HEK293 (cell line): ENCODE data around the gene SULF2.

Experiments
- CTCF ChIA-PET: fragments of 350-600 bp; formaldehyde crosslinking; extraction: SDS; loops from one replicate; lab custom pipeline; 2021; ENCODE audit warnings: antibody characterized with exemption; lab: Yijun Ruan, JAX
- POLR2A ChIA-PET: fragments of 300-600 bp; formaldehyde crosslinking; extraction: SDS; loops from one replicate; lab custom pipeline; 2020; ENCODE audit warnings: antibody characterized with exemption, inconsistent platforms; lab: Yijun Ruan, JAX
- H3K27ac ChIP-seq: fragments of 200-500 bp; sonication (Bioruptor generic); 2 replicates; pipeline ENCODE4 v1.5.1; 2014; ENCODE audit warnings: low read depth, low read length, control low read depth, inconsistent platforms; ENCODE audit errors: extremely low read depth
- H3K36me3 ChIP-seq, 2 experiments: fragments of 200-500 bp in 1 of 2; sonication (Bioruptor generic) in 1 of 2; 1 replicate in 1 of 2; 2 replicates in 1 of 2; pipeline ENCODE4 v1.5.1; 2014 to 2017; ENCODE audit warnings: inconsistent platforms in 2 of 2, low read length in 2 of 2; ENCODE audit not compliant: control insufficient read depth in 2 of 2, insufficient read depth in 1 of 2
- H3K4me1 ChIP-seq: fragments of 200-500 bp; sonication (Bioruptor generic); 2 replicates; pipeline ENCODE4 v1.5.1; 2014; ENCODE audit warnings: mild to moderate bottlenecking, low read length, inconsistent platforms; ENCODE audit not compliant: control insufficient read depth, insufficient read depth
- H3K4me3 ChIP-seq: 2 replicates; pipeline ENCODE4 v1.5.1; 2011; ENCODE audit warnings: low read depth, mild to moderate bottlenecking, control low read depth, low read length, moderate library complexity
- H3K9me3 ChIP-seq: fragments of 200-500 bp; sonication (Bioruptor generic); 2 replicates; pipeline ENCODE4 v1.5.1; 2014; ENCODE audit warnings: low read depth, low read length, inconsistent platforms; ENCODE audit not compliant: control insufficient read depth, insufficient read depth
- BCL11A ChIP-seq: fragments of 450-650 bp; formaldehyde crosslinking; IDR thresholded peaks from 2 replicates; pipeline ENCODE4 v1.5.1; 2016; ENCODE audit warnings: low read depth, missing biosample characterization, missing genetic modification characterization
- FEZF1 ChIP-seq: fragments of 450-650 bp; formaldehyde crosslinking; IDR thresholded peaks from 2 replicates; pipeline ENCODE4 v1.5.1; 2016; ENCODE audit warnings: missing biosample characterization, missing genetic modification characterization
- GLIS2 ChIP-seq: fragments of 450-650 bp; formaldehyde crosslinking; IDR thresholded peaks from 2 replicates; pipeline ENCODE4 v1.5.1; 2016; ENCODE audit warnings: missing biosample characterization, missing genetic modification characterization
- HOXD13 ChIP-seq: sonication (generic); formaldehyde crosslinking; IDR thresholded peaks from 2 replicates; pipeline ENCODE4 v1.8.0; 2022; ENCODE audit warnings: missing genetic modification reagents, borderline replicate concordance
- KLF10 ChIP-seq: fragments of 450-650 bp; IDR thresholded peaks from 2 replicates; pipeline ENCODE4 v1.5.1; 2018; ENCODE audit warnings: missing biosample characterization, mild to moderate bottlenecking, missing genetic modification characterization
- PATZ1 ChIP-seq: fragments of 450-650 bp; formaldehyde crosslinking; IDR thresholded peaks from 2 replicates; pipeline ENCODE4 v1.5.1; 2016; ENCODE audit warnings: missing biosample characterization, missing genetic modification characterization
- SP7 ChIP-seq: fragments of 450-650 bp; formaldehyde crosslinking; IDR thresholded peaks from 2 replicates; pipeline ENCODE4 v1.5.1; 2016; ENCODE audit warnings: missing biosample characterization, missing genetic modification characterization
- ZBTB21 ChIP-seq: fragments of 450-650 bp; formaldehyde crosslinking; IDR thresholded peaks from 2 replicates; pipeline ENCODE4 v1.5.1; 2017; ENCODE audit warnings: missing biosample characterization, missing genetic modification characterization
- ZBTB48 ChIP-seq: fragments of 450-650 bp; formaldehyde crosslinking; IDR thresholded peaks from 2 replicates; pipeline ENCODE4 v1.5.1; 2016; ENCODE audit warnings: missing biosample characterization, missing genetic modification characterization
- ZNF132 ChIP-seq: fragments of 450-650 bp; formaldehyde crosslinking; IDR thresholded peaks from 2 replicates; pipeline ENCODE4 v1.5.1; 2017; ENCODE audit warnings: missing biosample characterization, missing genetic modification characterization, borderline replicate concordance
- ZNF138 ChIP-seq: fragments of 450-650 bp; formaldehyde crosslinking; IDR thresholded peaks from 2 replicates; pipeline ENCODE4 v1.5.1; 2016; ENCODE audit warnings: missing biosample characterization, missing genetic modification characterization, borderline replicate concordance
- ZNF16 ChIP-seq: fragments of 450-650 bp; formaldehyde crosslinking; IDR thresholded peaks from 2 replicates; pipeline ENCODE4 v1.5.1; 2016; ENCODE audit warnings: low read depth, missing biosample characterization, missing genetic modification characterization
- ZNF175 ChIP-seq: fragments of 450-650 bp; formaldehyde crosslinking; IDR thresholded peaks from 2 replicates; pipeline ENCODE4 v1.5.1; 2016; ENCODE audit warnings: missing biosample characterization, missing genetic modification characterization
- ZNF2 ChIP-seq: fragments of 450-650 bp; formaldehyde crosslinking; IDR thresholded peaks from 2 replicates; pipeline ENCODE4 v1.5.1; 2016; ENCODE audit warnings: missing biosample characterization, missing genetic modification characterization
- ZNF24 ChIP-seq: fragments of 450-650 bp; formaldehyde crosslinking; IDR thresholded peaks from 2 replicates; pipeline ENCODE4 v1.5.1; 2016; ENCODE audit warnings: missing biosample characterization, missing genetic modification characterization
- ZNF266 ChIP-seq: fragments of 450-650 bp; formaldehyde crosslinking; IDR thresholded peaks from 2 replicates; pipeline ENCODE4 v1.5.1; 2016; ENCODE audit warnings: missing biosample characterization, missing genetic modification characterization, low read depth
- ZNF488 ChIP-seq: fragments of 450-650 bp; formaldehyde crosslinking; IDR thresholded peaks from 2 replicates; pipeline ENCODE4 v1.5.1; 2016; ENCODE audit warnings: missing biosample characterization, missing genetic modification characterization
- ZNF514 ChIP-seq: fragments of 450-650 bp; formaldehyde crosslinking; IDR thresholded peaks from 2 replicates; pipeline ENCODE4 v1.5.1; 2016; ENCODE audit warnings: missing biosample characterization, missing genetic modification characterization
- ZNF548 ChIP-seq: fragments of 450-650 bp; formaldehyde crosslinking; IDR thresholded peaks from 2 replicates; pipeline ENCODE4 v1.5.1; 2016; ENCODE audit warnings: missing biosample characterization, missing genetic modification characterization
- ZNF555 ChIP-seq: fragments of 450-650 bp; formaldehyde crosslinking; conservative IDR thresholded peaks from 2 replicates; pipeline ENCODE4 v1.5.1; 2017; ENCODE audit warnings: missing biosample characterization, mild to moderate bottlenecking, missing genetic modification characterization, inconsistent platforms
- ZNF558 ChIP-seq: fragments of 450-650 bp; formaldehyde crosslinking; IDR thresholded peaks from 2 replicates; pipeline ENCODE4 v1.5.1; 2016; ENCODE audit warnings: missing biosample characterization, missing genetic modification characterization
- ZNF585B ChIP-seq: fragments of 450-650 bp; formaldehyde crosslinking; IDR thresholded peaks from 2 replicates; pipeline ENCODE4 v1.5.1; 2016; ENCODE audit warnings: missing biosample characterization, missing genetic modification characterization
- ZNF629 ChIP-seq: fragments of 450-650 bp; formaldehyde crosslinking; IDR thresholded peaks from 2 replicates; pipeline ENCODE4 v1.5.1; 2017; ENCODE audit warnings: missing biosample characterization, missing genetic modification characterization
- ZNF654 ChIP-seq: fragments of 450-650 bp; formaldehyde crosslinking; IDR thresholded peaks from 2 replicates; pipeline ENCODE4 v1.5.1; 2016; ENCODE audit warnings: low read depth, missing biosample characterization, missing genetic modification characterization
- ZNF768 ChIP-seq: fragments of 450-650 bp; formaldehyde crosslinking; IDR thresholded peaks from 2 replicates; pipeline ENCODE4 v1.5.1; 2018; ENCODE audit warnings: missing biosample characterization, mild to moderate bottlenecking, missing genetic modification characterization
- ZNF791 ChIP-seq: fragments of 450-650 bp; formaldehyde crosslinking; IDR thresholded peaks from 2 replicates; pipeline ENCODE4 v1.5.1; 2016; ENCODE audit warnings: missing biosample characterization, missing genetic modification characterization

The SULF2 gene

GRCh38 chr20:47680804-47681529 lies 104.3 kb downstream of the SULF2 start:
- Histone ChIP-seq H3K4me3 (no peak overlapping the region), H3K9me3 (no peaks in the 10 kb centered on the region), H3K4me1 (no peaks in the 10 kb centered on the region), H3K36me3 (peaks cover 0 to 61% of the 10 kb centered on the region in 2 experiments; a peak in 2 of 3 replicates), H3K27ac (no peak overlapping the region)
- CTCF ChIA-PET = interaction anchor here (0.6 to 1.8 kb wide), 4 partner anchors 17 to 940 kb away, joined by 4 to 10 read pairs (median 4); no protein-coding TSS in a partner anchor
- POLR2A ChIA-PET = no interaction called here
- TF ChIP-seq ZNF175 (tag by site-specific recombination) = no peak
- TF ChIP-seq ZNF2 (tag by site-specific recombination) = no peak

- Histone ChIP-seq H3K4me3 (no peak overlapping the region), H3K4me1 (no peaks in the 10 kb centered on the region), H3K9me3 (no peaks in the 10 kb centered on the region), H3K36me3 (peaks cover 0 to 62% of the 10 kb centered on the region in 2 experiments; a peak in 2 of 3 replicates), H3K27ac (no peak overlapping the region)
- TF ChIP-seq ZNF488 (tag by site-specific recombination) = no peak
- TF ChIP-seq ZNF558 = no peak
- no peak for TF ChIP-seq ZNF585B (tag by site-specific recombination)
- TF ChIP-seq ZBTB21 = no peak
- TF ChIP-seq ZNF629 (tag by site-specific recombination) = no peak
- no peak for TF ChIP-seq SP7 (tag by site-specific recombination)
- no peak for TF ChIP-seq KLF10 (tag by site-specific recombination)
- TF ChIP-seq PATZ1 = no peak
- TF ChIP-seq ZNF266 (tag by site-specific recombination) = no peak
- TF ChIP-seq ZNF24 = no peak
- TF ChIP-seq ZNF654 (tag by site-specific recombination) = no peak
- CTCF ChIA-PET = interaction anchor here (0.6 to 2.2 kb wide), 8 partner anchors 16 to 941 kb away, joined by 3 to 10 read pairs (median 4); no protein-coding TSS in a partner anchor
- POLR2A ChIA-PET = no interaction called here
Observed at GRCh38 chr20:47679462-47679861, 105.8 kb downstream of the SULF2 start.

GRCh38 chr20:47678536-47678935 lies 106.7 kb downstream of the SULF2 start:
- no peak overlapping the region for H3K4me3 ChIP-seq
- no peak overlapping the region for H3K27ac ChIP-seq
- POLR2A ChIA-PET = no interaction called here
- H3K36me3 ChIP-seq = peaks cover 0 to 57% of the 10 kb centered on the region in 2 experiments; a peak in 2 of 3 replicates
- CTCF ChIA-PET = interaction anchor here (0.6 to 3.1 kb wide), 24 partner anchors 9 to 979 kb away, joined by 3 to 37 read pairs (median 4); no protein-coding TSS in a partner anchor
- no peaks in the 10 kb centered on the region for H3K9me3 ChIP-seq
- TF ChIP-seq ZNF791 (no peak), HOXD13 (CRISPR knock-in tag) (no peak), ZNF132 (no peak), BCL11A (no peak), ZNF768 (tag by site-specific recombination) (no peak), ZBTB48 (tag by site-specific recombination) (no peak), ZNF555 (tag by site-specific recombination) (no peak), ZNF558 (no peak), GLIS2 (no peak), FEZF1 (no peak), ZNF175 (tag by site-specific recombination) (no peak), ZNF138 (tag by site-specific recombination) (no peak), ZNF16 (tag by site-specific recombination) (no peak), ZNF548 (tag by site-specific recombination) (no peak), ZNF514 (tag by site-specific recombination) (no peak)
- TF ChIP-seq, all 188 proteins: peak for 0
- no peaks in the 10 kb centered on the region for H3K4me1 ChIP-seq
